A549 (cell line): ENCODE measurements around the gene LGALS3BP.

Source experiments
- EP300 ChIP-seq, 2 experiments: fragments of >200 bp; sonication (Bioruptor Twin); formaldehyde crosslinking; IDR thresholded peaks; 2 replicates in 1 of 2; 3 replicates in 1 of 2; pipeline ENCODE4 v1.6.1; 2016 to 2017
- ESRRA ChIP-seq: fragments of 150-350 bp; IDR thresholded peaks from 2 replicates; pipeline ENCODE4 v1.6.1; 2014; ENCODE audit warnings: mild to moderate bottlenecking, low read length, borderline replicate concordance
- NFE2L2 ChIP-seq: fragments of 150-350 bp; conservative IDR thresholded peaks from 2 replicates; pipeline ENCODE4 v1.6.1; 2014; ENCODE audit warnings: low read length
- POLR2A ChIP-seq: IDR thresholded peaks from 2 replicates; pipeline ENCODE4 v1.6.1; 2012; ENCODE audit warnings: mild to moderate bottlenecking, low read length
- SMC3 ChIP-seq: fragments of >200 bp; sonication (Bioruptor Twin); formaldehyde crosslinking; IDR thresholded peaks from 3 replicates; pipeline ENCODE4 v1.6.1; 2018; ENCODE audit warnings: inconsistent platforms
- TP53 ChIP-seq: fragments of 250-450 bp; sonication (Bioruptor Pico); IDR thresholded peaks from 2 replicates; pipeline ENCODE4 v1.5.0; 2021; ENCODE audit warnings: mild to moderate bottlenecking, moderate library complexity

- TF ChIP-seq POLR2A (no peak), EP300 (IDR thresholded peaks at IDR 0.05) (no peak), NFE2L2 (no peak), SMC3 (no peak), ESRRA (no peak), TP53 (CRISPR knock-in tag) (no peak)
Observed at GRCh38 chr17:78924481-78925151, 55.1 kb downstream of the LGALS3BP start.
